Right atrium auricular region (tissue), 2 donors: ENCODE measurements around the gene GRM8. TPM values are rescaled to one million over a fixed set of nuclear protein-coding genes. Genes with fewer than 3 reads are reported as not detected.

Experiments
- DNase-seq: peaks from one replicate; pipeline ENCODE4 v3.0.0-alpha.2; 2019; ENCODE audit warnings: low spot score
- H3K27ac ChIP-seq, 2 donors: fragments of 200-600 bp; sonication (generic); 1 replicate in 1 of 2; 2 replicates in 1 of 2; pipeline ENCODE4 v1.5.1; 2016 to 2019
- H3K27me3 ChIP-seq, 2 donors: fragments of 200-600 bp; sonication (generic); one replicate each; pipeline versions ENCODE4 v1.5.1 to v1.6.0; 2017 to 2019
- H3K36me3 ChIP-seq: fragments of 200-600 bp; sonication (generic); one replicate; pipeline ENCODE4 v1.5.1; 2016
- H3K4me1 ChIP-seq, 2 donors: fragments of 200-600 bp; sonication (generic); one replicate each; pipeline versions ENCODE4 v1.5.1 to v1.6.0; 2017 to 2019
- H3K4me3 ChIP-seq, 2 donors: fragments of 200-600 bp; sonication (generic); 1 replicate in 1 of 2; 2 replicates in 1 of 2; pipeline ENCODE4 v1.5.1; 2017 to 2019; ENCODE audit warnings: mild to moderate bottlenecking in 1 of 2, moderate library complexity in 1 of 2
- H3K9me3 ChIP-seq, 2 donors: fragments of 200-600 bp; sonication (generic); one replicate each; pipeline ENCODE4 v1.5.1; 2019
- total RNA-seq, 2 donors: library from RNA; depleted of rRNA; stranded (reverse); fragments of >200 nt; gene quantifications; one replicate each; pipeline ENCODE4 v1.1.0, GENCODE V29; 2016
- TF ChIP-seq, protein P1 (sequence below), 2 donors: fragments of 200-600 bp; sonication (generic); IDR thresholded peaks; one replicate each; pipeline ENCODE4 v1.5.1; 2019; ENCODE audit warnings: antibody characterized with exemption in 2 of 2

The GRM8 gene
- total RNA-seq, 2 donors from 2014 or later: not detected

DNA sequence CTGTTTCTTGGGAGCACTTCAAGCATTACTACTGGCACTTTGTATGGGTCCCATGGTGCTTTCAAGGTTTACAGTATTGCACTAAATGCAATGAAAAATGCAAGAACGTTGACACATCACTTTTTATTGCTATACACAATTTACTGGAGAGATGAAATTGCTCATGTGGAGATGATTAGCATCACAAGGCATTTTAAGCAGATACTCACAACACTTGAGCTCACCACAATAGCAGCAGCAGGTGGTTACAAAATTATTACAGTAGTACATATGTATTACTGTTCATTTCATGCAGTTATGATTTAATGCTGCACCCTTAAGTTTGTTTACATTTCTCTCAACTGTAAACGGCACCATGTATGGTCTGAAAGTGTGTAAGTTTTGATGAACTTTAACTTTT, 537.7 kb downstream of the GRM8 start:
- Histone ChIP-seq H3K27ac (no peak overlapping the region), H3K9me3 (peaks cover 0 to 9% of the 10 kb centered on the region in 2 donors), H3K4me1 (no peaks in the 10 kb centered on the region), H3K36me3 (no peaks in the 10 kb centered on the region), H3K27me3 (no peaks in the 10 kb centered on the region), H3K4me3 (no peak overlapping the region)
- DNase-seq: no peak
- TF ChIP-seq, protein P1, sequence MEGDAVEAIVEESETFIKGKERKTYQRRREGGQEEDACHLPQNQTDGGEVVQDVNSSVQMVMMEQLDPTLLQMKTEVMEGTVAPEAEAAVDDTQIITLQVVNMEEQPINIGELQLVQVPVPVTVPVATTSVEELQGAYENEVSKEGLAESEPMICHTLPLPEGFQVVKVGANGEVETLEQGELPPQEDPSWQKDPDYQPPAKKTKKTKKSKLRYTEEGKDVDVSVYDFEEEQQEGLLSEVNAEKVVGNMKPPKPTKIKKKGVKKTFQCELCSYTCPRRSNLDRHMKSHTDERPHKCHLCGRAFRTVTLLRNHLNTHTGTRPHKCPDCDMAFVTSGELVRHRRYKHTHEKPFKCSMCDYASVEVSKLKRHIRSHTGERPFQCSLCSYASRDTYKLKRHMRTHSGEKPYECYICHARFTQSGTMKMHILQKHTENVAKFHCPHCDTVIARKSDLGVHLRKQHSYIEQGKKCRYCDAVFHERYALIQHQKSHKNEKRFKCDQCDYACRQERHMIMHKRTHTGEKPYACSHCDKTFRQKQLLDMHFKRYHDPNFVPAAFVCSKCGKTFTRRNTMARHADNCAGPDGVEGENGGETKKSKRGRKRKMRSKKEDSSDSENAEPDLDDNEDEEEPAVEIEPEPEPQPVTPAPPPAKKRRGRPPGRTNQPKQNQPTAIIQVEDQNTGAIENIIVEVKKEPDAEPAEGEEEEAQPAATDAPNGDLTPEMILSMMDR (IDR thresholded peaks at IDR 0.05): no peak

DNA sequence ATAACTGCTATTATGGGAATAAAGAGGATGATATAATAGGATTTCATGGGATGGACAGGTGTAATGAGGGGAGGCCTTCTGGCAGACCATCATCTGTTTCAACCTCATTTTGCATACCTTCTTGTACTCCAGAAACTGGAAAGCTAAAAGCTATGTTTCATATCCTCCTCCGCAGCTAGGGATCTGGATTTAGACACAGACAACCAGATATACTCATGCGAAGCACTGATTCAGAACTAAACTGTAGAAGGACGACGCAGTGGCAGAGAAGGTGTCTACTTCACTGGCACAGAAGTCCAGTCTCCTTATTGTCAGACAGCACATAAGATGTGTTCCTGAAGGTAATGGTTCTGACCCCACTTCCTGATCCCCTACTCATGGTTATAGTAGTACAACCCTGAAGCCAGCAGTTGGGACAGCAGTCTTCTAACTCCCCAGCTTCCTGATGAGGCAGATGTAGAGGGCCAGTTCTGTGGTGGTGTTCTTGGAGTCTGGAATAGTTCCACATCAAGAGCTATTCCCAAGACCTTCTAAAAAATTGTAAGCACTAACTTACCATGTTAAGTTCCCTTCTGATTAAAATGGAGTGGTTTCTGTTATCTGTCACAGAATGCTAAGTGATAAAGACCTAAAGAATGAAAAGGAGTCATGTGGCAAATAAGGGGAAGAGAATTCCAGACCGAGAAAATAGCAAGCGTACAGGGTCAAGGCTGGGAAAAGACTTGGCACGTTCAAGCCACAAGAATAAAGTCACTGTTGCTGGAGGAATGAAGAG, 550.3 kb downstream of the GRM8 start:
- H3K27me3 ChIP-seq: no peaks in the 10 kb centered on the region
- no peaks in the 10 kb centered on the region for H3K9me3 ChIP-seq
- TF ChIP-seq, protein P1 (IDR thresholded peaks at IDR 0.05): no peak
- H3K27ac ChIP-seq: no peak overlapping the region
- no peak for DNase-seq
- no peaks in the 10 kb centered on the region for H3K36me3 ChIP-seq
- H3K4me1 ChIP-seq: no peaks in the 10 kb centered on the region
- H3K4me3 ChIP-seq: no peak overlapping the region

DNA sequence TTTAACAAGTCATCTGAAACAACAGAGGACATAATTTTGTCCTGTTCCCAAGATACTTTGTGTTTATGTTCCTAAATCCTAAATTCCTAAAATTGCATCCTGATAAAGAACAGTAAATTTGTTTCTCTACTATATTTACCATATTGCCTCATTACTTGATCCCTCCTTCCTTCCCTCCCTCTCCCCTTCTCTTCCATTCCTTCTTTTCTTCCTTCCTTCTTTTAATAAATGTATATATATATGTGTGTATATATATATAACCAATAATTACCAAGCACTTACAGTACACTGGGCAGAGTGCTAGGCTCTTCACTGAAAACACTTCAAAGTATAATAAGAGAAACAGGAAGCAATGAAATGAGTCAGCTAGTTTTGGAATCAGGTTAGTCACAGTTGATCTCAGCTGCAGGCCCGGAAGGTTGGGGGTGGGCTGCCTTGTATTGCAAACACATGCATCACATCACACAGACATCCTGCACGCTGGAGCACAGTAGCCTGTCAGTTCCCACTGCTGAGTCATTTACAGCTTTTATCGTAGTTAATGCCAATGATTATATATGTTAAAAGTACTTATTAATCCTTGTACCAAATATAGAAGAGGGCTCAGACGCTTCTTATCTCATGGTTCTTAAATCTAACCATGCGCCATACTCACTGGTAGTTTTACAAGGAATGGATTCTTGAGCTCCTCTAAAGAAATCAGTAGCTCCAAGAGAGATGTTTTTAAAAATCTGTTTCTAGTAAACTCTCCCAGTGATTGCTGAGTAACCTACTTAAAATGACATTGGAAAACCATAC, 551.7 kb downstream of the GRM8 start:
- TF ChIP-seq, protein P1 (IDR thresholded peaks at IDR 0.05): no peak
- no peak overlapping the region for H3K4me3 ChIP-seq
- no peaks in the 10 kb centered on the region for H3K36me3 ChIP-seq
- H3K4me1 ChIP-seq: no peaks in the 10 kb centered on the region
- no peak overlapping the region for H3K27ac ChIP-seq
- DNase-seq: no peak
- H3K27me3 ChIP-seq: no peaks in the 10 kb centered on the region
- H3K9me3 ChIP-seq: no peaks in the 10 kb centered on the region

DNA sequence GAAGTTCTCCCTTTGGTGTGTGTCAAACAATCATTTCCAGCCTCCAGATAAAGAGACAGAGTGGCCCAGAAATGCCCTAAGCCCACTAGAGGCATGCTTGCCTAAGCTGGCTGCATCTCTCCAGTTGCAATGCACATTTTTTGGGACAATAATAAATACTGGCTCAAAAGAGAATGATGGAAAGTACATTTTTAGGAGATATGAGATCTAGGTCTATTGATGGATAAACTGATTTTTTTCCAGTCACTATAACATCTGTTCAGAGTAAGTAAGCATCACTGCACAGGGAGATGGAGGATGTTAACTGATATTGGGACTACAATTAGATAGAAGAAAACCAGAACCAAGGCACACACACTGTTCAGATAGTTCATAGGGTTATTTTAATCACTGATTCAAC, 553.0 kb downstream of the GRM8 start:
- Histone ChIP-seq H3K9me3 (no peaks in the 10 kb centered on the region), H3K36me3 (no peaks in the 10 kb centered on the region), H3K4me3 (no peak overlapping the region), H3K27me3 (no peaks in the 10 kb centered on the region), H3K4me1 (no peaks in the 10 kb centered on the region), H3K27ac (no peak overlapping the region)
- no peak for DNase-seq
- TF ChIP-seq, protein P1 (IDR thresholded peaks at IDR 0.05): no peak

DNA sequence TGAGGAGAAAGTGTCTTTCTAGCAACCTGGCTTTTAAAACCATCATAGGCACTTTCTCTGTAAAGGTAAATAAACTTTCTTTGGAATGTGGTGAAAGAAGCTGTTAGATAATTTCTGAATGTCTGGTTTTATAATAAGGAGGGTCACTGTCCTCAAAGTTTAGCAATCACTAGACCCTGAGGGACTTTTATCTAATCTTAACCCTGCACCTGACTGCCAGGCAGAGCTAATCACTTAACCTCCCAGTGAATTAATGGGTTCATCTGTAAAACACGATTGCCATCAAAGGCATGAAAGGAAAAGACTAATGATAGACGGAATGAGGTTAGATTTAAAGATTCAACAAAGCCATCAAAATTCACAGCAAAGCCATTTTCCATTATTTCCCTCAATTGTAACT, 553.8 kb downstream of the GRM8 start:
- no peak overlapping the region for H3K27ac ChIP-seq
- H3K27me3 ChIP-seq: no peaks in the 10 kb centered on the region
- TF ChIP-seq, protein P1 (IDR thresholded peaks at IDR 0.05): no peak
- no peaks in the 10 kb centered on the region for H3K9me3 ChIP-seq
- H3K4me3 ChIP-seq: no peak overlapping the region
- no peak for DNase-seq
- H3K4me1 ChIP-seq: no peaks in the 10 kb centered on the region
- no peaks in the 10 kb centered on the region for H3K36me3 ChIP-seq
